SK-N-MC (cell line): Measurements from ENCODE around the gene CHMP2B.

ENCODE experiments used
- DNase-seq: peaks from one replicate; pipeline ENCODE4 v3.0.0-alpha.2; 2011; ENCODE audit warnings: low read depth, low spot score
- H3K27ac ChIP-seq: fragments of 200-600 bp; sonication (generic); 2 replicates; pipeline ENCODE4 v1.5.1; 2016; ENCODE audit warnings: mixed run types
- H3K36me3 ChIP-seq: fragments of 200-600 bp; sonication (generic); 2 replicates; pipeline ENCODE4 v1.6.1; 2017; ENCODE audit warnings: antibody characterized with exemption, low read length, mixed read lengths; ENCODE audit not compliant: insufficient read depth
- H3K4me3 ChIP-seq: fragments of 200-600 bp; sonication (generic); 2 replicates; pipeline ENCODE4 v1.5.1; 2016
- H3K9ac ChIP-seq: fragments of 200-600 bp; sonication (generic); 2 replicates; pipeline ENCODE4 v1.8.0; 2017; ENCODE audit warnings: mixed run types, mixed read lengths; ENCODE audit not compliant: insufficient read length
- H3K9me3 ChIP-seq: fragments of 200-600 bp; sonication (generic); 2 replicates; pipeline ENCODE4 v1.6.1; 2017; ENCODE audit warnings: low read depth, mild to moderate bottlenecking, antibody characterized with exemption, low read length, moderate library complexity, mixed read lengths
- EZH2 ChIP-seq: fragments of 200-600 bp; sonication (generic); IDR thresholded peaks from one replicate; pipeline ENCODE4 v1.6.1; 2017; ENCODE audit warnings: antibody characterized with exemption
- FOXP2 ChIP-seq: optimal IDR thresholded peaks from 2 replicates; pipeline ENCODE3; 2011; ENCODE audit warnings: mild to moderate bottlenecking, moderate library complexity; ENCODE audit not compliant: insufficient read depth; ENCODE audit errors: extremely low read length, control extremely low read depth
- POLR2AphosphoS5 ChIP-seq: IDR thresholded peaks from 2 replicates; pipeline ENCODE4 v1.6.1; 2012; ENCODE audit warnings: mild to moderate bottlenecking, low read depth, low read length, borderline replicate concordance

Gene CHMP2B

DNA sequence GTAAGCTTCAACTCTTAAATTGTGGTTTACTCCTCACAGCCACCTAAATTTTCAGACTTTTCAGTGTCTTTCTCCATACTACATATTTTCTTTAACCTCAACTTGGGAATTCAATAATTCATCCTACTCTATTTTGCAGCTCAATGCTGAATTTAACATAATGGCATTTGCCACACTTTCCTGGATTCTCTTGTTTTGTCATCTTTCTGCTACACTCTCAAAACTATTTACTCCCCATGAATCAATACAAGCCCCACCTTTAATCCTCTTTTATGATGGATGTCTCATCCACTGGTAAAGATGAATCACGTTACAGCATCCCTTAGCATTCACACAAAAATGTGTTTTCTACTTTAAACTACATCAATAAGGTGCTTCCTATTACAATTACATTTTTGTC, 19.6 kb upstream of the CHMP2B start:
- Histone ChIP-seq H3K9me3 (no peaks in the 10 kb centered on the region), H3K36me3 (no peaks in the 10 kb centered on the region), H3K4me3 (no peak overlapping the region), H3K9ac (no peak overlapping the region), H3K27ac (no peak overlapping the region)
- no peak for TF ChIP-seq FOXP2
- TF ChIP-seq POLR2AphosphoS5, result no peak
- no peak for TF ChIP-seq EZH2
- no peak for DNase-seq

DNA sequence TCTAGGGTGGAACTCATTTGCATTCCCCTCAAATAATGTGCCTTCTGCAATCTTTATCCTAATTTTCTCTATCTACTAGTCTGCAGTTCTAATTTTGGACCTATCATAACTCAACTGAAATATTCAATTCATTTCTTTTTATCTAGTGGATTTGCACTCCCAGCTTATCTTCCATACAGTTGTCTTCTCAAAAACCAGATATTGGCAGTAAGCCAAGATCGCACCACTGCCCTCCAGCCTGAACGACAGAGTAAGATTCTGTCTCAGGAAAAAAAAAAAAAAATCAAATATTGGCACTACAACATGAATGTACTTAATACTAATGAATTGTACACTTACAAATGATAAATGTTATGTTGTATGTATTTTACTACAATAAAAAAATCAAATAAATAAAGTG, 18.0 kb upstream of the CHMP2B start:
- no peak for DNase-seq
- H3K9ac ChIP-seq, result no peak overlapping the region
- no peak for TF ChIP-seq FOXP2
- TF ChIP-seq EZH2, result no peak
- TF ChIP-seq POLR2AphosphoS5, result no peak
- H3K27ac ChIP-seq, result no peak overlapping the region
- no peaks in the 10 kb centered on the region for H3K9me3 ChIP-seq
- H3K4me3 ChIP-seq, result no peak overlapping the region
- H3K36me3 ChIP-seq, result no peaks in the 10 kb centered on the region

DNA sequence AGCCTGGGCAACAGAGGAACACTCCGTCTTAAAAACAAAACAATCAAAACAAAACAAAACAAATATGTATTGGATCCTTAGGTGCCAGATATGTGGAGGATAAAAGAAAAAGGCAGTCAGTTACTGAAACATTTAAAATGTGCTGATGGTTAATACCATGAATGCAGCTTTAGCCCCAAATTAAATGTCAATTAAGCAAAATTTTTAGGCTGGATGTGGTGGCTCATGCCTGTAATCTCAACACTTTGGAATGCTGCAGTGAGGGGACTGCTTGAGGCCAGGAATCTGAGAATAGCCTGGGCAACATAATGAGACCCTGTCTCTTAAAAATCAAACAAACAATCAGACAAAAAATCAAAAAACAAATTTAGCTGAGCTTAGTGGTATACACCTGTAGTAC, 8.5 kb upstream of the CHMP2B start:
- no peak overlapping the region for H3K9ac ChIP-seq
- no peaks in the 10 kb centered on the region for H3K36me3 ChIP-seq
- no peak overlapping the region for H3K27ac ChIP-seq
- no peak overlapping the region for H3K4me3 ChIP-seq
- no peaks in the 10 kb centered on the region for H3K9me3 ChIP-seq
- TF ChIP-seq FOXP2, result no peak
- TF ChIP-seq EZH2, result no peak
- no peak for TF ChIP-seq POLR2AphosphoS5
- DNase-seq, result no peak

- Histone ChIP-seq H3K4me3 (no peak overlapping the region), H3K9me3 (no peaks in the 10 kb centered on the region), H3K9ac (no peak overlapping the region), H3K36me3 (no peaks in the 10 kb centered on the region), H3K27ac (no peak overlapping the region)
- DNase-seq, result no peak
- TF ChIP-seq FOXP2, result no peak
- TF ChIP-seq EZH2, result no peak
- TF ChIP-seq POLR2AphosphoS5, result no peak
Measured at GRCh38 chr3:87219611-87220010, 7.5 kb upstream of the CHMP2B start.

- Histone ChIP-seq H3K9ac (no peak overlapping the region), H3K4me3 (peak overlapping the region; percentile 97), H3K36me3 (no peaks in the 10 kb centered on the region), H3K27ac (peak overlapping the region; percentile 4; the same call in 1 of the 2 replicates), H3K9me3 (no peaks in the 10 kb centered on the region)
- DNase-seq, result no peak
- TF ChIP-seq POLR2AphosphoS5 (no peak), FOXP2 (no peak), EZH2 (no peak)
Measured at GRCh38 chr3:87225659-87226058, 1.4 kb upstream of the CHMP2B start.

GRCh38 chr3:87227835-87228144, 681 bp downstream of the CHMP2B start:
- Histone ChIP-seq H3K9me3 (no peaks in the 10 kb centered on the region), H3K9ac (peak overlapping the region; percentile 92), H3K4me3 (peak overlapping the region; percentile 97), H3K27ac (no peak overlapping the region), H3K36me3 (peaks cover 5% of the 10 kb centered on the region)
- DNase-seq, result no peak
- TF ChIP-seq EZH2 (no peak), POLR2AphosphoS5 (no peak)

DNA sequence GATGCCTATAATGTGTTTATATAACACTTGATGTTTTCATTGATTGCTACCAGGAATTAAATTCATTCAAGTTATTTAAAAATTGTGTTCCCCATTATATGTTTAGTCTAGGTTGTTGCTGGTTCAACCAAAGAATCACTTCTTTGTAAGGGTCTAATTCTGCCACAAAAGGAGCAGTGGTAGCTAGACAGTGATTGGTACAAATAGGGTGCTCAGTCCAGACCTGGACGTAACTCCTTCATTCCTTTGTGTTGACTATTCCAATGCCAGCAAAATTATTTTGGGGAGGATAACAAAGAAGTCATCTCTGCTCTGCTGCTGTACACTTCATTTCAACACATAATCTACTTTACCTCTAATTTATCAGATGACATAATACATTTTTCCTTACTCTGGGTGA, 1.2 kb downstream of the CHMP2B start:
- Histone ChIP-seq H3K27ac (no peak overlapping the region), H3K9me3 (no peaks in the 10 kb centered on the region), H3K36me3 (peaks cover 5% of the 10 kb centered on the region), H3K4me3 (peak overlapping the region; percentile 97), H3K9ac (peak overlapping the region; percentile 92)
- no peak for TF ChIP-seq EZH2
- no peak for TF ChIP-seq FOXP2
- no peak for TF ChIP-seq POLR2AphosphoS5
- DNase-seq, result no peak

DNA sequence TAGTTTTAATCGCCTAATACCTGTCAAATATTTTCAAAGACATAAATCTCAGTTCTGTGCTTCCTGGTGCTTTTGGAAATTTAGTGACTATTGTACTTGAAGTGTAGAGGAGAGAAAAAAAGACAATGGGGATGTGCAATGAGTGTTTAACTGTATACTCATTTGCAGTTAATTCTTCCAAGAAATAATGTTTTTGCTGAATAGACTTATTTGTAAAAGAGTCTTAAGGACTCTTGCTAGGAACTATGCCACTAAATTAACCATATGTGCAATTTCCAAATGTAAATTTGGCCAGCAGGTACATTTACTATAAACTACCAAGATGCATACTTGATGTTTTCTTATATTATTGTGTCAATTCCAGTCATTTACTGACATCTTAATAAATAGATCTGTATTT, 2.0 kb downstream of the CHMP2B start:
- H3K9ac ChIP-seq, result peak overlapping the region; percentile 16
- DNase-seq, result no peak
- H3K9me3 ChIP-seq, result no peaks in the 10 kb centered on the region
- H3K36me3 ChIP-seq, result peaks cover 5% of the 10 kb centered on the region
- H3K27ac ChIP-seq, result no peak overlapping the region
- peak overlapping the region; percentile 97 for H3K4me3 ChIP-seq
- TF ChIP-seq FOXP2, result no peak
- TF ChIP-seq EZH2, result no peak
- no peak for TF ChIP-seq POLR2AphosphoS5

- TF ChIP-seq EZH2 (no peak), FOXP2 (no peak), POLR2AphosphoS5 (no peak)
- DNase-seq, result no peak
- peaks cover 21% of the 10 kb centered on the region for H3K36me3 ChIP-seq
Measured at GRCh38 chr3:87233805-87234204, 6.7 kb downstream of the CHMP2B start.

GRCh38 chr3:87236093-87236492, 9.0 kb downstream of the CHMP2B start:
- H3K9ac ChIP-seq, result no peak overlapping the region
- peaks cover 27% of the 10 kb centered on the region for H3K36me3 ChIP-seq
- H3K4me3 ChIP-seq, result no peak overlapping the region
- TF ChIP-seq POLR2AphosphoS5 (no peak), EZH2 (no peak), FOXP2 (no peak)
- H3K9me3 ChIP-seq, result no peaks in the 10 kb centered on the region
- DNase-seq, result no peak
- no peak overlapping the region for H3K27ac ChIP-seq

More at GRCh38 chr3:87233805-87234204, 6.7 kb downstream of the CHMP2B start:
- H3K27ac ChIP-seq, result no peak overlapping the region
- no peak overlapping the region for H3K9ac ChIP-seq
- H3K9me3 ChIP-seq, result no peaks in the 10 kb centered on the region
- no peak overlapping the region for H3K4me3 ChIP-seq
